ENCODE data around the gene SYT15. TPM values are rescaled to one million over a fixed set of nuclear protein-coding genes. Genes with fewer than 3 reads are reported as not detected.

SYT15 gene
- total and polyA plus RNA-seq, 2 donors (not counting 3 experiments of a cell fraction or from before 2014, with no cell fraction given): 0.50 to 0.75 TPM

DNA sequence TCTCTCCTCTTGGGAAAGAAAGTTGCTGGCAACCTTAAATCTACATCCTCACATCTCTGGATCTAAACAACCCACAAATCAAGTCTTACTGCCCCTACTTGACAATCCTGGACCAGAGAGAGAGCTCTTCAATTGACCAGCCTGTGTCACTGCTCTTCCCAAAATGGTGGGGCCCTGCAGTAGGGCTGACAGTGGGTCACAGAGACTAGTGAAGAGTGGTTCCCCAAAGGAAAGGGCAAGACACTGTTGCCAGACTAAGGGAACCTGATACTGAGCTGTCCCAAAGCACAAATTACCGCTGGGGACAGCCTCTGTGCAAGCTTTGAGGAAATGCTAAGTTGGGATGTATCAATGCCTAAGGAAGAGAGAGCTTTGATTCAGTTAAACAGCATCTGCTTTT, 18.0 kb upstream of the SYT15 start:
- Histone ChIP-seq H3K4me2 (ENCODE audit: insufficient read depth, low read length) (no peak overlapping the region), H3K9ac (replicated peaks; ENCODE audit: extremely low read depth, insufficient read depth, low read length) (no peak overlapping the region), H3K9me3 (replicated peaks; ENCODE audit: control insufficient read depth, insufficient read depth, low read length) (no peaks in the 10 kb centered on the region), H3K27me3 (ENCODE audit: control insufficient read depth in 2 of 2, insufficient read depth in 2 of 2, low read length in 2 of 2) (peaks cover 14 to 19% of the 10 kb centered on the region in 2 experiments), H3K79me2 (ENCODE audit: control insufficient read depth, insufficient read depth, low read length) (no peaks in the 10 kb centered on the region), H3K4me3 (replicated peaks in 1 of 3; ENCODE audit: insufficient read depth in 1 of 3, low read depth in 1 of 3, low read length in 3 of 3) (no peak overlapping the region), H3K27ac (ENCODE audit: insufficient read depth, low read depth, low read length) (no peak overlapping the region), H3K4me1 (ENCODE audit: control insufficient read depth, extremely low read depth, insufficient read depth, low read length) (no peaks in the 10 kb centered on the region), H2AFZ (ENCODE audit: low read depth, low read length) (no peak overlapping the region), H3K9me1 (replicated peaks; ENCODE audit: control insufficient read depth, extremely low read depth, insufficient read depth, low read length) (no peaks in the 10 kb centered on the region), H4K20me1 (replicated peaks; ENCODE audit: control insufficient read depth, extremely low read depth, insufficient read depth, low read length) (no peaks in the 10 kb centered on the region), H3K36me3 (ENCODE audit: control insufficient read depth in 2 of 2, extremely low read depth in 1 of 2, insufficient read depth in 2 of 2, low read length in 2 of 2) (no peaks in the 10 kb centered on the region)
- no peak for TF ChIP-seq EZH2 (IDR thresholded peaks at IDR 0.05; ENCODE audit: borderline replicate concordance, low read depth, low read length, severe bottlenecking)
- TF ChIP-seq POLR2AphosphoS5 (IDR thresholded peaks at IDR 0.05; ENCODE audit: insufficient read depth, low read depth, low read length): no peak
- TF ChIP-seq FOS (IDR thresholded peaks at IDR 0.05; ENCODE audit: borderline replicate concordance, insufficient read depth, low read length): no peak
- TF ChIP-seq POLR2A (IDR thresholded peaks at IDR 0.05; ENCODE audit: low read depth, low read length): no peak
- TF ChIP-seq MYC (IDR thresholded peaks at IDR 0.05; ENCODE audit: low read depth, low read length): no peak
- TF ChIP-seq, protein P1, sequence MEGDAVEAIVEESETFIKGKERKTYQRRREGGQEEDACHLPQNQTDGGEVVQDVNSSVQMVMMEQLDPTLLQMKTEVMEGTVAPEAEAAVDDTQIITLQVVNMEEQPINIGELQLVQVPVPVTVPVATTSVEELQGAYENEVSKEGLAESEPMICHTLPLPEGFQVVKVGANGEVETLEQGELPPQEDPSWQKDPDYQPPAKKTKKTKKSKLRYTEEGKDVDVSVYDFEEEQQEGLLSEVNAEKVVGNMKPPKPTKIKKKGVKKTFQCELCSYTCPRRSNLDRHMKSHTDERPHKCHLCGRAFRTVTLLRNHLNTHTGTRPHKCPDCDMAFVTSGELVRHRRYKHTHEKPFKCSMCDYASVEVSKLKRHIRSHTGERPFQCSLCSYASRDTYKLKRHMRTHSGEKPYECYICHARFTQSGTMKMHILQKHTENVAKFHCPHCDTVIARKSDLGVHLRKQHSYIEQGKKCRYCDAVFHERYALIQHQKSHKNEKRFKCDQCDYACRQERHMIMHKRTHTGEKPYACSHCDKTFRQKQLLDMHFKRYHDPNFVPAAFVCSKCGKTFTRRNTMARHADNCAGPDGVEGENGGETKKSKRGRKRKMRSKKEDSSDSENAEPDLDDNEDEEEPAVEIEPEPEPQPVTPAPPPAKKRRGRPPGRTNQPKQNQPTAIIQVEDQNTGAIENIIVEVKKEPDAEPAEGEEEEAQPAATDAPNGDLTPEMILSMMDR (IDR thresholded peaks at IDR 0.05; ENCODE audit: extremely low read depth in 1 of 2, insufficient read depth in 1 of 2, low read depth in 1 of 2, low read length in 2 of 2): no peak
- no peak for TF ChIP-seq JUN (IDR thresholded peaks at IDR 0.05; ENCODE audit: borderline replicate concordance, insufficient read depth, insufficient read length, low read depth)
- TF ChIP-seq GATA2 (IDR thresholded peaks at IDR 0.05; ENCODE audit: insufficient read depth, insufficient read length, low read depth, low read length): no peak
- TF ChIP-seq, protein P2, sequence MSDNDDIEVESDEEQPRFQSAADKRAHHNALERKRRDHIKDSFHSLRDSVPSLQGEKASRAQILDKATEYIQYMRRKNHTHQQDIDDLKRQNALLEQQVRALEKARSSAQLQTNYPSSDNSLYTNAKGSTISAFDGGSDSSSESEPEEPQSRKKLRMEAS (IDR thresholded peaks at IDR 0.05; ENCODE audit: insufficient read depth, insufficient read length): no peak
- FAIRE-seq: no peak
- POLR2A ChIA-PET: no interaction called here
- CTCF ChIA-PET: interaction anchor here (0.9 to 1.3 kb wide), 2 partner anchors 8 to 17 kb away, joined by 3 to 5 read pairs; no protein-coding TSS in a partner anchor
- intact Hi-C loops (cut with micrococcal nuclease): no loop called here
- dilution Hi-C loops (cut with MboI; ENCODE audit: extremely low pct_ligation_motif_present, low sequenced_read_pairs): no loop called here
- DNase-seq (ENCODE audit: low read depth, low spot score): no peak
- no TSS peak for BruUV-seq (replicated peaks)
